Hepatocyte (in vitro differentiated cells): ENCODE results near the gene C11orf91. TPM values are rescaled to one million over a fixed set of nuclear protein-coding genes. Genes with fewer than 3 reads are reported as not detected.
A peak's percentile ranks its signal among the peaks of the same experiment; 100 is the strongest.

ENCODE experiments used
- DNase-seq: peaks from one replicate; pipeline ENCODE4 v3.0.0-alpha.2; 2016; ENCODE audit warnings: low spot score
- H2AFZ ChIP-seq: fragments of 200-600 bp; sonication (generic); 2 replicates; pipeline ENCODE4 v1.6.0; 2016; ENCODE audit warnings: antibody characterized with exemption, mild to moderate bottlenecking
- H3K27ac ChIP-seq: fragments of 200-600 bp; sonication (generic); 2 replicates; pipeline ENCODE4 v1.5.1; 2016; ENCODE audit warnings: mild to moderate bottlenecking
- H3K27me3 ChIP-seq: fragments of 200-600 bp; sonication (generic); 2 replicates; pipeline ENCODE4 v1.6.1; 2016
- H3K36me3 ChIP-seq: fragments of 200-600 bp; sonication (generic); replicated peaks from 2 replicates; pipeline ENCODE4 v1.5.1; 2016; ENCODE audit warnings: low read depth; ENCODE audit not compliant: insufficient read depth
- H3K4me1 ChIP-seq: fragments of 200-600 bp; sonication (generic); 2 replicates; pipeline ENCODE4 v1.5.1; 2016; ENCODE audit warnings: mild to moderate bottlenecking, moderate library complexity; ENCODE audit not compliant: insufficient read depth
- H3K4me2 ChIP-seq: fragments of 200-600 bp; sonication (generic); 2 replicates; pipeline ENCODE4 v1.6.0; 2016
- H3K4me3 ChIP-seq: fragments of 200-600 bp; sonication (generic); 2 replicates; pipeline ENCODE4 v1.5.1; 2016; ENCODE audit warnings: mild to moderate bottlenecking
- H3K79me2 ChIP-seq: fragments of 200-600 bp; sonication (generic); 2 replicates; pipeline ENCODE4 v1.6.0; 2017; ENCODE audit warnings: mild to moderate bottlenecking
- H3K9me2 ChIP-seq: fragments of 200-600 bp; sonication (generic); replicated peaks from 2 replicates; pipeline ENCODE4 v1.6.0; 2017; ENCODE audit warnings: mild to moderate bottlenecking; ENCODE audit not compliant: insufficient read depth
- H3K9me3 ChIP-seq: fragments of 200-600 bp; sonication (generic); 2 replicates; pipeline ENCODE4 v1.5.1; 2016; ENCODE audit warnings: low read depth, mild to moderate bottlenecking
- H4K20me1 ChIP-seq: fragments of 200-600 bp; sonication (generic); 2 replicates; pipeline ENCODE4 v1.6.0; 2016; ENCODE audit warnings: mild to moderate bottlenecking; ENCODE audit not compliant: insufficient read depth, poor library complexity, severe bottlenecking
- EZH2 ChIP-seq: fragments of 200-600 bp; sonication (generic); IDR thresholded peaks from 2 replicates; pipeline ENCODE4 v1.6.1; 2016; ENCODE audit warnings: antibody characterized with exemption, mild to moderate bottlenecking, borderline replicate concordance
- EZH2phosphoT487 ChIP-seq: fragments of 200-600 bp; sonication (generic); IDR thresholded peaks from one replicate; pipeline ENCODE4 v1.6.1; 2018; ENCODE audit warnings: antibody characterized with exemption, mild to moderate bottlenecking, low read depth, moderate library complexity; ENCODE audit not compliant: unreplicated experiment, severe bottlenecking
- WGBS: methylation state at CpG from one replicate; pipeline ENCODE4 v1.1.6; 2016; ENCODE audit warnings: low lambda C conversion rate; ENCODE audit errors: missing lambda C conversion rate; 5-methylcytosine and 5-hydroxymethylcytosine counted together
- polyA plus RNA-seq: library from polyadenylated mRNA; unstranded; fragments of >200 nt; fragmentation: Nextera tagmentation; extraction: Ambion mirVana; gene quantifications from 2 replicates; pipeline ENCODE4 v1.2.1, GENCODE V29; 2016
- total RNA-seq: library from RNA; depleted of rRNA; stranded (reverse); fragments of >200 nt; gene quantifications from 2 replicates; pipeline ENCODE4 v1.2.3, GENCODE V29; 2014
- TF ChIP-seq, protein P1 (sequence below): fragments of 200-600 bp; sonication (generic); IDR thresholded peaks from 2 replicates; pipeline ENCODE4 v1.5.1; 2016; ENCODE audit warnings: antibody characterized with exemption, mild to moderate bottlenecking; ENCODE audit not compliant: poor library complexity

Gene C11orf91
- total and polyA plus RNA-seq, 2 experiments from 2014 or later = not detected

DNA sequence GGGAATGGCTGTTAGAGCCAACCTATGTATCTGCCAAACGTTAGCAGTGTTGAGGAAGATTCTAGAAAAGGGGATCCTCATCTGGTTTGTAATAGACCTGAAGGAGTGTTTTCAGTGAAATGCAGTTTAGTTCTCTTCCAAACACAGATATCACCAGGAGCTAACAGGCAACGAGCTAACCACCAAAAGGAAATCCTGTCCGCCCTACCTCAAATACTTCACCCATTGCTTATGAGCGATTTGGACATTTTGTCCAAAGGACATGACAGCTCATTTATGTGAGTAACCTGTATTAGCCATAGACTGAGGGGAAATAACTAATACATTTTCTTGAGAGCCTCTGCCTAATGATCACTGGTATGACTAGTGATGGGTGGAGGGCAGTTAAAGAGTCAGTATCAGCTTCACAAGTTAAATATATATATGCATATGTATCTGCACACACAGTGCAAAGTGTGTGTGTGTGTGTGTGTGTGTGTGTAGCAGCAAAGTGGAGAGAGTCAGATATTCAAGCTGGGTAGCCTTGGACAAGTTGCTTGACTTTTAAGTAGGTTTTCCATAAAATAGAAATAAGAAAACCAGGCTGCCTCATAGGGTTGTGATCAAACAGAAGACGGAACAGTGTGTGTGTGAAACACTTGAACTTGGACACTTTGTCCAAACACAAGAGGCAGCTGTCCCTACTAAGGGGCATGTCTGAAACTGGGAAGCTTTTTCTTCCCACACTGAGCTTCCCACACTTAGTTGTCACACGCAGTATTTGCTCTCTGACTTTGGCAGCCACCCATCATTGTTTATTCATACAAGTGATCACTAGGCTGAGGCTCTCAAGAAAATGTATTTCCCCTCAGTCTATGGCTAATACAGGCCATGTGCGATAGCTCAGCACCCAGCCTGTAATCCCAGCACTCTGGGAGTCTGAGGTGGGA, 940 bp upstream of the C11orf91 start:
- Histone ChIP-seq H3K36me3 (no peaks in the 10 kb centered on the region), H3K27ac (peak overlapping the region; percentile 90), H3K9me2 (no peaks in the 10 kb centered on the region), H3K4me1 (peaks cover 38% of the 10 kb centered on the region), H2AFZ (peak overlapping the region; percentile 10), H3K4me3 (peak overlapping the region; percentile 11), H3K79me2 (no peaks in the 10 kb centered on the region), H3K27me3 (no peaks in the 10 kb centered on the region), H4K20me1 (no peaks in the 10 kb centered on the region), H3K4me2 (peak overlapping the region; percentile 75), H3K9me3 (no peaks in the 10 kb centered on the region)
- WGBS = 50% methylated on average over 7 of the region's 7 CpGs
- no peak for DNase-seq
- TF ChIP-seq EZH2phosphoT487 = no peak
- TF ChIP-seq, protein P1, sequence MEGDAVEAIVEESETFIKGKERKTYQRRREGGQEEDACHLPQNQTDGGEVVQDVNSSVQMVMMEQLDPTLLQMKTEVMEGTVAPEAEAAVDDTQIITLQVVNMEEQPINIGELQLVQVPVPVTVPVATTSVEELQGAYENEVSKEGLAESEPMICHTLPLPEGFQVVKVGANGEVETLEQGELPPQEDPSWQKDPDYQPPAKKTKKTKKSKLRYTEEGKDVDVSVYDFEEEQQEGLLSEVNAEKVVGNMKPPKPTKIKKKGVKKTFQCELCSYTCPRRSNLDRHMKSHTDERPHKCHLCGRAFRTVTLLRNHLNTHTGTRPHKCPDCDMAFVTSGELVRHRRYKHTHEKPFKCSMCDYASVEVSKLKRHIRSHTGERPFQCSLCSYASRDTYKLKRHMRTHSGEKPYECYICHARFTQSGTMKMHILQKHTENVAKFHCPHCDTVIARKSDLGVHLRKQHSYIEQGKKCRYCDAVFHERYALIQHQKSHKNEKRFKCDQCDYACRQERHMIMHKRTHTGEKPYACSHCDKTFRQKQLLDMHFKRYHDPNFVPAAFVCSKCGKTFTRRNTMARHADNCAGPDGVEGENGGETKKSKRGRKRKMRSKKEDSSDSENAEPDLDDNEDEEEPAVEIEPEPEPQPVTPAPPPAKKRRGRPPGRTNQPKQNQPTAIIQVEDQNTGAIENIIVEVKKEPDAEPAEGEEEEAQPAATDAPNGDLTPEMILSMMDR = no peak
- no peak for TF ChIP-seq EZH2

DNA sequence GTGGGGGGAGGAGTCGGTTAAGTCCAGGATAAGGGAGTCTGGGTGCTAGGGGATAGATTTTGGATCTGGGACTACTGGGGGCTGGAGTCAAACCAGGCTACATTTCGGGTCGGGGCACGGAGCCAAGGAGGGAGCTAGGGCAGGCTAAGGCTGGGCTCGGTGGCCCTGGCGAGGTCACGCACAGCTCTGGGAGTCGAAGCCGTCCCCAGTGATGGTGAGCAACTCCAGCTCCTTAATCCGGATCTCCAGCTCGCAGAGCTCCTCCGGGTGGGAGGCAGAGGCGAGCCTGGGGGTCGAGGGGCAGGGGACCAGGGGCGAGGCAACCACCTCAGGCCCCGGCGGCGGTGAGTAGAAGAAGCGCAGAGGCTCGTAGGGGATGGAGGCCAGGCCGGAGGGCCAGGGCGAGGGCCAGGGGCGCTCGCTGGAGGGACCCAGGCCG, 544 bp downstream of the C11orf91 start:
- WGBS = 31% methylated on average over 10 of the region's 25 CpGs
- Histone ChIP-seq H3K4me1 (peaks cover 38% of the 10 kb centered on the region), H4K20me1 (no peaks in the 10 kb centered on the region), H3K9me2 (no peaks in the 10 kb centered on the region), H3K27ac (peak overlapping the region; percentile 85), H3K4me2 (peak overlapping the region; percentile 75), H3K4me3 (peak overlapping the region; percentile 24), H3K79me2 (no peaks in the 10 kb centered on the region), H3K27me3 (no peaks in the 10 kb centered on the region), H3K36me3 (no peaks in the 10 kb centered on the region), H2AFZ (no peak overlapping the region), H3K9me3 (no peaks in the 10 kb centered on the region)
- no peak for DNase-seq
- TF ChIP-seq, protein P1 = no peak
- TF ChIP-seq EZH2 = no peak
- TF ChIP-seq EZH2phosphoT487 = no peak

DNA sequence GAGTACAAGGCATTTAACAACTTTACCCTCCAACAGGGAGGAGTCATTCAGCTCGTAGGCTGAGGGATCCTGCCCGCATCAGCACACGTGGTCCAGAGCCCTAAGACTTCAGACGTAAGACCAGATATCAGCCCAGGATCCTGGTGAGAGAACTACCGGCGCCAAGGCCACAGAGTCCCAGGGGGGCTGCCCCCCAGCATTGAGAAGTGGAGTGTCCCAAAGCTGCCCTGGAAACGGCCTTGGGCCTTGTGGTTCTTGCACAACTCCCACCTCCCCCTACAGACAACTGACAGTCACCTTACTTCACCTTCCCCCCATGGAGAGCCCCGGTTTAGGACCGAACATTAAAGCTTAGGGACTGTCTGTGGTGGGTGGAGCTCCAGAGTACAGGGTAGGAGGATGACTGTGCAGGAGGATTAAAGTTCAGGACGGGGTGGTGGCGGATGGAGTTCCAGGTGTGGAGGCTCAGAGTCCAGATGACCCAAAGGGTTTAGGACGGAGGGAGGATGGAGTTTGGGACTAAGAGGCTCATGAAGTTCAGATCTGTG, 1.0 kb downstream of the C11orf91 start:
- H3K9me2 ChIP-seq = no peaks in the 10 kb centered on the region
- H2AFZ ChIP-seq = no peak overlapping the region
- no peaks in the 10 kb centered on the region for H3K9me3 ChIP-seq
- peak overlapping the region; percentile 75 for H3K4me2 ChIP-seq
- H3K79me2 ChIP-seq = no peaks in the 10 kb centered on the region
- H3K36me3 ChIP-seq = no peaks in the 10 kb centered on the region
- no peak for TF ChIP-seq EZH2phosphoT487
- no peak for TF ChIP-seq EZH2
- TF ChIP-seq, protein P1 = no peak
- H4K20me1 ChIP-seq = no peaks in the 10 kb centered on the region
- peaks cover 38% of the 10 kb centered on the region for H3K4me1 ChIP-seq
- peak; percentile 45 for DNase-seq
- WGBS = 78% methylated on average over 12 of the region's 12 CpGs
- no peaks in the 10 kb centered on the region for H3K27me3 ChIP-seq
- no peak overlapping the region for H3K27ac ChIP-seq
- H3K4me3 ChIP-seq = no peak overlapping the region
